HG02938 (cell line): Measurements from ENCODE around the gene PTPRN2.
"Not testable (repeated sequence)": the region's sequence is repeated elsewhere in the genome, so short reads cannot be mapped to it uniquely, and the experiment has no call there.

Experiments
- ATAC-seq: cut with Tn5 transposase; IDR thresholded peaks from one replicate; pipeline ENCODE4 v1.9.1; 2021; ENCODE audit warnings: mild to moderate bottlenecking, moderate library complexity; ENCODE audit not compliant: unreplicated experiment

PTPRN2 gene

GRCh38 chr7:158587162-158588084 lies at the start of gene PTPRN2:
Gene PTPRN2, minus strand, starts transcription at chr7:158587823.
- no peak for ATAC-seq

DNA sequence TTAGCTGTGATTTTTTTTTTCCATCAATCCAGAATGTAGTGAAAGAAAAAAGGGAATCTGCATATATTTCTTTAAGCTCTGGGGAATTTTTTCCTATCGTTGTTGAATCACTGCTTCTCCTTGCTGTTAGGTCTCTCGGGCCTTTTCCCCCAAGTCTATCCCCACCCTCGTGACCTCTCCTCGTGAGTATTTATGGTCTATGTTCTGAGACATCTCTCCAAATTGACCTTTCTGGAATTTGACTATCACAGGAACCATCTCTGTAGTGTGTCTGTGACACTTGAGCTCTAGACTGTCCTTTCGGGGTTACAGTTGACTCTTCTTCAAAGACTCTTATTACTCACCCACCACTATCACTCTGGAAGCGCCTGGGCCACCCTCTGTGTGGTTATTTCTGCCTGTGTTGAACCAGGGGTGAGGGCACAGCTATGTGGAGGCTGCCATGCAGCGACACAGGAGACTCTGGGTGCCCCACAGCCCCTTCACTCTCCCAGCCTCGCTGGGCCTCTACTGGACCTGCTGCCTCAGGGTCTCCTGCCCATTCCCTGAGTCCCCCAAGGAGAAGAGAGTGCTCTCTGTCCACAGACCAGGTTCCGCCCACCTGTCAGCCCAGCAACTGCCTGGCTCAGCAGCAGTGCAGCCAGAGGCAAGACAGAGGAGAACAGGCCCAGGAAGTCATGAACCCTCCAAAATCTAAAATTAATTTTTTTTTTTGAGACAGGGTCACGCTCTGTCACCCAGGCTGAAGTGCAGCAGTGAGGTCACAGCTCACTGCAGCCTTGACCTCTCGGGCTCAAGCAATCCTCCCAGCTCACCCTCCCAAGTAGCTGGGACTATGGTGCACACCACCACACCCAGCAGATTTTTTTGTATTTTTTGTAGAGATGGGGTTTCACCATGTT lies 45.7 kb upstream of the PTPRN2 start:
- peak; percentile 48 for ATAC-seq

DNA sequence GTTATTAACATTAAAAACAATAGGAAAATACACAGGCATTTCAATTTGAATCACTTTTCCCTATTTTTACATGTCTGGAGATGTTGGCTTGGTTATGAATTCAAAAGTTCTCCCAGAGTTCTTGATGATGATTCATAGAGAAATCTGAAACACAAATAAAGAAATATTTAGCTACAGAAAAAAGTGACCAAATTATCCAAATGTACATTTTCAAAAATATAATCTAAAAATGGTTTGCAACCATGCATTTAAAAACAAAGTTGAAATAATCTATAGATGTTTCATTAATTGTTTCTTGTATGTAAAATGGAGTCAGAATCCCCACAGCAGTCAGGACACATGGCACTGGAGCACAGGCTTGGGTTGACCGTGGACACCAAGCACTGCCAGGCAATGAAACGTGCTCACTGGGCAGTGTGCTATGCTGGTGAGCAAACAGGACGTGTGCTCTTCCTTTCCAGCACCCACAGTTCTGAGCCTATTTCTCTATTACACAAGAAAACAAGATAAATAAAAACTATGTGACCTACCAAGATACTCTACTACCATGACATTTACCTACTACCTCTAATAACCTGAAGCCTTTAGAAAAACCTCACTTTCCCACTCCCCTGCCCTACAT lies 44.1 kb upstream of the PTPRN2 start:
- ATAC-seq: no peak

- not testable (repeated sequence) for ATAC-seq
Measured at GRCh38 chr7:158626289-158626688, 38.7 kb upstream of the PTPRN2 start.

- no peak for ATAC-seq
Measured at GRCh38 chr7:158623241-158623640, 35.6 kb upstream of the PTPRN2 start.

DNA sequence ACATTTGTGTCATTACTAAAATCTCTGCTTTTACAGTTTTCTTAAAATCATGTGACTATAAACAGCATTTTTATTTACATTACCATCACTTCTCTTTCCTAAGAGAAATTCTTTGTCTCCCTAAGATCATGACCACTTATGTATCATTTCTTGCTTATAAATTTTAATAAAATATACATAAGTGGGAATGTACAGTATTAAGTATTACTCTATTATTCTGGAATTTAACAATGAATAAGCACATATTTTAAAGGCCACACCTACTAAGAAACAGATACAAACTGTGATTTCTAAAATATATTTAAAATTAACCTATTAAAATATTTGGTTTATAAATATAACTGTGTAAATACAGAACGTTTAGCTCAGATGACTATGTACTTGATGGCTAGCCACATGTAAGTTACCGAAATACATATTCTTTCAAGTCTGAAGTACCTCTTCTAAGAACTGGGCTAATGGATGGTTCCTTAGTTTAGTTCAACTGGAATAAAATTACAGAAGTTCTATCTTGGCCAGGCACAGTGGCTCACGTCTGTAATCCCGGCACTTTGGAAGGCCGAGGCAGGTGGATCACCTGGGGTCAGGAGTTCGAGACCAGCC lies 33.3 kb upstream of the PTPRN2 start:
- ATAC-seq: no peak

GRCh38 chr7:158620418-158620817 lies 32.8 kb upstream of the PTPRN2 start:
- ATAC-seq: no peak

DNA sequence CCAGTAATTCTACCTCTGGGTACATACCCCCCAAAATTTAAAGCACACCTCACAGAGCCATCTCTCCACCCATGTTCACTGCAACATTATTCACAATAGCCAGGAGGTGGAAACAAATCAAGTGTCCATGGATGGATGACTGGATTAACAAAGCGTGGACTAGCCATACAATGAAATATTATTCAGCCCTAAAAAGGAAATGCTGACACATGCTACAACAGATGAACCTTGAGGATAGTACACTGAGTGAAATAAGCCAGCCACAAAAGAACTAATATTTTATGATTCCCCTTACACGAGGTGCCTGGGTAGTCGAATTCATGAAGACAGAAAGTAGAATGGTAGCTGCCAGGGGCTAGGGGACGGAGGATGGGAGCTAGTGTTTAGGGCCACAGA lies 31.1 kb upstream of the PTPRN2 start:
- ATAC-seq: no peak

- ATAC-seq: no peak
Measured at GRCh38 chr7:158617737-158618128, 30.1 kb upstream of the PTPRN2 start.

- ATAC-seq: no peak
Measured at GRCh38 chr7:158616050-158616449, 28.4 kb upstream of the PTPRN2 start.

DNA sequence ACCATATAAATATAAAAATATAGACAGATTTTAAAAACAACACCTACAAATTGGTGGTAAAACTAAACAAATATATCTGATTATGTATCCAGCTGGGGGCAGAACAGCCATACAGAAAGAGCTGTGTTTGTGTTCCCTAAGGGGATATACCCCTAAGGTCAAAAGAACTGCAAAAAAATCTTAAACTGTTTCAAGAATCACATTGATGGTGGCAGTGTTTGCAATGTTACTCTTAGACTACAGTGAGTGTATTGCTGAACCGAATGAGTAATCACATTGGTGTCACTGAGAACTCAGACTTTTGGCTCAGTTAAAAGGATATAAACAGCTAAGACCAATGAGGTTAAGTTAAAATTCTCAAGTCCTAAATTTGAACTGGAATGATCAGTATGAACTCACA lies 27.1 kb upstream of the PTPRN2 start:
- no peak for ATAC-seq

GRCh38 chr7:158613481-158613880 lies 25.9 kb upstream of the PTPRN2 start:
- peak; percentile 92 for ATAC-seq

DNA sequence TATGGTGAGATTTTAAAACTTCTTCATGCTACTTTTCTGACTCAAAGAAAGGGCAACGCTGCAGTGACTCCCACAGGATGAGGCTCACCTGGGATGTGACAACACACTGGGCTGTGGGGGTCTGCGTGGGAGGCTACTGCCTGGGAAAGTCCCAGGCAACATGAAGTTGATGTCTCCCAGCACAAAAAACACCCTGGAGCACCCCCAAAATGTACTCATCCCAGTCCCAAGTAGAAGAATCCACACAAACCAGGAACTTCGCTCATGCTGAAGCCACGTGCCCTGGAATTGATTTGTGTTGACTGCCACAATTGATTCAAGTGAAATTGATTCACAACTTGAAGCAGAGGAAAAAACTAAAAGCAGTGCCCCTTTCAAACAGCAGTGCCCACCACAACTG lies 24.9 kb upstream of the PTPRN2 start:
- no peak for ATAC-seq

DNA sequence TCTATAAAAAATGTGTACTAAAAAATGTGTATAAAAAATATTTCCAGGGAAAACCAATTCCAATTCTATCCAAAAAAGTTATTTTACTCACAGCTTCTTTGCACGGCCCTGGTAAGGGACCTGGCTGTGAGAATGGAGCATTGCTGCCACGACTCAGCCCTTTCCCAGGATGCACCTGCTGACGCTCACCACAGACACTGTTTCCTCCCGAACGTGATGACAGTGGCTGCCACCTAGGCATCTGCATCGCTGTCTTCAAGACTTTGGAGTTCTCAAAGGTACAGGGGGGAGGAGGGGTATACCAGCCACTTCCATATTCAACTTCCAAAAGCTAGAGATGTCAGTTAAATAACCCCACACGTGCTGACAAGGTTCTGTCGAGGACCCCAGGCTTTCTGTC lies 23.9 kb upstream of the PTPRN2 start:
- ATAC-seq: no peak

- ATAC-seq: no peak
Measured at GRCh38 chr7:158609313-158609974, 21.8 kb upstream of the PTPRN2 start.

DNA sequence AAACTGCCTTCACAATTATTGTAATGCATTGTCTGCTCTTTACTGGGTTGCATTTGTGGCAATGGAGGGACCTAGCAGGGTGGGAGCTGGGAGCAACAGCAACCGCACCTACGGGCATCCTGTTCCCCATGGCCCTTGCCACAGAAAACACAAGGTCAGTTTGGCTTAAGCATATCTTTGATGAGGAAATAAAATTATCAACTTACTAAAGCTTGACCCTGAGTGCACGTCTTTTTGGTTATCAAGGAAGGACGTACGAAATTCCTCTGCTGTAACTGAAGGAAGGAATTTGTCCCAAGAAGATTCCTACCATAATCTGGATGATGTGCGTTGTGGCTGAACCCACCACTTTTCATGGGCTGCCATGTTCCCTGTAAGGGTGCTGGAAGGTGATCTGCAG lies 19.9 kb upstream of the PTPRN2 start:
- ATAC-seq: no peak

- ATAC-seq: no peak
Measured at GRCh38 chr7:158606671-158607424, 19.2 kb upstream of the PTPRN2 start.

GRCh38 chr7:158606129-158606528 lies 18.5 kb upstream of the PTPRN2 start:
- ATAC-seq: no peak
